Astrocyte of the cerebellum (primary cell): ENCODE results near the gene PDCD2L.
A peak's percentile ranks its signal among the peaks of the same experiment; 100 is the strongest.

Experiments used
- DNase-seq: peaks from one replicate; pipeline ENCODE4 v3.0.0-alpha.2; 2011; ENCODE audit warnings: low read depth
- H3K4me3 ChIP-seq: 2 replicates; pipeline ENCODE4 v1.5.1; 2011; ENCODE audit warnings: mild to moderate bottlenecking, low read depth, low read length, moderate library complexity
- CTCF ChIP-seq: IDR thresholded peaks from 2 replicates; pipeline ENCODE4 v1.5.1; 2012; ENCODE audit warnings: low read length, low read depth, moderate library complexity, mild to moderate bottlenecking; ENCODE audit errors: missing control alignments
- in situ Hi-C: cut with HindIII; loops from 2 replicates; pipeline ENCODE4 v1.10.0; 2017; ENCODE audit warnings: low sequenced_read_pairs

PDCD2L gene

GRCh38 chr19:34429553-34429952, 25.4 kb downstream of the PDCD2L start:
- in situ Hi-C loops, result no loop called here
- no peak for TF ChIP-seq CTCF
- DNase-seq, result no peak
- H3K4me3 ChIP-seq, result peak overlapping the region; percentile 73

- H3K4me3 ChIP-seq, result no peak overlapping the region
- in situ Hi-C loops, result no loop called here
- DNase-seq, result peak; percentile 20
- peak; percentile 89 for TF ChIP-seq CTCF
Observed at GRCh38 chr19:34430738-34431625, 26.8 kb downstream of the PDCD2L start.

GRCh38 chr19:34431681-34432402, 27.6 kb downstream of the PDCD2L start:
- no peak for TF ChIP-seq CTCF
- no peak overlapping the region for H3K4me3 ChIP-seq
- in situ Hi-C loops, result no loop called here
- no peak for DNase-seq

GRCh38 chr19:34432797-34433196, 28.6 kb downstream of the PDCD2L start:
- TF ChIP-seq CTCF, result no peak
- no peak overlapping the region for H3K4me3 ChIP-seq
- in situ Hi-C loops, result no loop called here
- no peak for DNase-seq

GRCh38 chr19:34436716-34437115, 32.5 kb downstream of the PDCD2L start:
- in situ Hi-C loops, result no loop called here
- no peak for DNase-seq
- no peak overlapping the region for H3K4me3 ChIP-seq
- TF ChIP-seq CTCF, result no peak

- in situ Hi-C loops, result no loop called here
- no peak for TF ChIP-seq CTCF
- no peak for DNase-seq
- no peak overlapping the region for H3K4me3 ChIP-seq
Observed at GRCh38 chr19:34448191-34448590, 44.0 kb downstream of the PDCD2L start.
